ENCODE measurements around the gene WIPI1. TPM values are rescaled to one million over a fixed set of nuclear protein-coding genes. Genes with fewer than 3 reads are reported as not detected.

Gene WIPI1
- total and polyA plus RNA-seq, 9 of the 15 experiments (the other 6 are each of a cell fraction or from before 2014, with no cell fraction given) = 3.7 to 23.5 (median 11.8) TPM

DNA sequence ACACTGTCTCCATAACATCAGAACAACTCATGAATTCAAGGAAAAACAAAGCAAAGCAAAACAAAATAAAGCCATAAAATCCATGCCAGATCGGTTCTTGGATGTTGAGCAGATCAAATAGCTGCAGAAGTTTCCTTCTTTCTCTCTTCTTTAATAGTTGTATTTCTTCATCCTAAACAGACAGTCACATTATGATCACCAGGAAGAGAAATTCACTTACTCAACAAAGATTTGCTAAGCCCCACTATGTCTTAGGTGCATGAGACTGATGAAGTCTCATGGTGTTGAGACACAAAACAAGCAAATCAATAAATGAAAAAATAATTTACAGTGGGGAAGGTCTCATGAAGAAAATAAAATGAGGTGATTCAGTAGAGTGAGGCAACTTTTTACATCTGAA is 72.8 kb downstream of the WIPI1 start:
- POLR2A ChIA-PET = no interaction called here

More for the DNA sequence above, 72.8 kb downstream of the WIPI1 start:
- Histone ChIP-seq H3K79me2 (ENCODE audit: control insufficient read depth, insufficient read depth, low read length) (no peaks in the 10 kb centered on the region), H3K9me3 (replicated peaks; ENCODE audit: control insufficient read depth, insufficient read depth, low read depth, low read length) (no peaks in the 10 kb centered on the region), H3K4me2 (ENCODE audit: insufficient read depth, low read length) (no peak overlapping the region), H2AFZ (ENCODE audit: low read depth, low read length) (no peak overlapping the region), H3K9me1 (ENCODE audit: control insufficient read depth, insufficient read depth, low read length) (peaks cover 4% of the 10 kb centered on the region), H3K27ac (ENCODE audit: extremely low read depth, low read depth, low read length) (no peak overlapping the region), H3K4me1 (replicated peaks in 1 of 2; ENCODE audit: control insufficient read depth in 2 of 2, insufficient read depth in 2 of 2, low read length in 2 of 2) (no peaks in the 10 kb centered on the region), H3K27me3 (ENCODE audit: control insufficient read depth in 2 of 2, insufficient read depth in 2 of 2, low read length in 2 of 2) (peaks cover 32 to 39% of the 10 kb centered on the region in 2 experiments), H3K36me3 (ENCODE audit: control insufficient read depth, insufficient read depth, low read length) (no peaks in the 10 kb centered on the region), H3K4me3 (no peak overlapping the region), H4K20me1 (replicated peaks; ENCODE audit: control insufficient read depth, insufficient read depth, low read length) (no peaks in the 10 kb centered on the region), H3K9ac (ENCODE audit: insufficient read depth in 1 of 2, low read depth in 2 of 2, low read length in 2 of 2) (no peak overlapping the region)
- in situ Hi-C loops (cut with MboI) = no loop called here
- 0% methylated on average over 1 of the region's 1 CpG for WGBS (ENCODE audit: insufficient coverage, low coverage, missing lambda C conversion rate)
- FAIRE-seq = no peak
- no TSS peak for BruUV-seq (replicated peaks)
- TF ChIP-seq, protein P1, sequence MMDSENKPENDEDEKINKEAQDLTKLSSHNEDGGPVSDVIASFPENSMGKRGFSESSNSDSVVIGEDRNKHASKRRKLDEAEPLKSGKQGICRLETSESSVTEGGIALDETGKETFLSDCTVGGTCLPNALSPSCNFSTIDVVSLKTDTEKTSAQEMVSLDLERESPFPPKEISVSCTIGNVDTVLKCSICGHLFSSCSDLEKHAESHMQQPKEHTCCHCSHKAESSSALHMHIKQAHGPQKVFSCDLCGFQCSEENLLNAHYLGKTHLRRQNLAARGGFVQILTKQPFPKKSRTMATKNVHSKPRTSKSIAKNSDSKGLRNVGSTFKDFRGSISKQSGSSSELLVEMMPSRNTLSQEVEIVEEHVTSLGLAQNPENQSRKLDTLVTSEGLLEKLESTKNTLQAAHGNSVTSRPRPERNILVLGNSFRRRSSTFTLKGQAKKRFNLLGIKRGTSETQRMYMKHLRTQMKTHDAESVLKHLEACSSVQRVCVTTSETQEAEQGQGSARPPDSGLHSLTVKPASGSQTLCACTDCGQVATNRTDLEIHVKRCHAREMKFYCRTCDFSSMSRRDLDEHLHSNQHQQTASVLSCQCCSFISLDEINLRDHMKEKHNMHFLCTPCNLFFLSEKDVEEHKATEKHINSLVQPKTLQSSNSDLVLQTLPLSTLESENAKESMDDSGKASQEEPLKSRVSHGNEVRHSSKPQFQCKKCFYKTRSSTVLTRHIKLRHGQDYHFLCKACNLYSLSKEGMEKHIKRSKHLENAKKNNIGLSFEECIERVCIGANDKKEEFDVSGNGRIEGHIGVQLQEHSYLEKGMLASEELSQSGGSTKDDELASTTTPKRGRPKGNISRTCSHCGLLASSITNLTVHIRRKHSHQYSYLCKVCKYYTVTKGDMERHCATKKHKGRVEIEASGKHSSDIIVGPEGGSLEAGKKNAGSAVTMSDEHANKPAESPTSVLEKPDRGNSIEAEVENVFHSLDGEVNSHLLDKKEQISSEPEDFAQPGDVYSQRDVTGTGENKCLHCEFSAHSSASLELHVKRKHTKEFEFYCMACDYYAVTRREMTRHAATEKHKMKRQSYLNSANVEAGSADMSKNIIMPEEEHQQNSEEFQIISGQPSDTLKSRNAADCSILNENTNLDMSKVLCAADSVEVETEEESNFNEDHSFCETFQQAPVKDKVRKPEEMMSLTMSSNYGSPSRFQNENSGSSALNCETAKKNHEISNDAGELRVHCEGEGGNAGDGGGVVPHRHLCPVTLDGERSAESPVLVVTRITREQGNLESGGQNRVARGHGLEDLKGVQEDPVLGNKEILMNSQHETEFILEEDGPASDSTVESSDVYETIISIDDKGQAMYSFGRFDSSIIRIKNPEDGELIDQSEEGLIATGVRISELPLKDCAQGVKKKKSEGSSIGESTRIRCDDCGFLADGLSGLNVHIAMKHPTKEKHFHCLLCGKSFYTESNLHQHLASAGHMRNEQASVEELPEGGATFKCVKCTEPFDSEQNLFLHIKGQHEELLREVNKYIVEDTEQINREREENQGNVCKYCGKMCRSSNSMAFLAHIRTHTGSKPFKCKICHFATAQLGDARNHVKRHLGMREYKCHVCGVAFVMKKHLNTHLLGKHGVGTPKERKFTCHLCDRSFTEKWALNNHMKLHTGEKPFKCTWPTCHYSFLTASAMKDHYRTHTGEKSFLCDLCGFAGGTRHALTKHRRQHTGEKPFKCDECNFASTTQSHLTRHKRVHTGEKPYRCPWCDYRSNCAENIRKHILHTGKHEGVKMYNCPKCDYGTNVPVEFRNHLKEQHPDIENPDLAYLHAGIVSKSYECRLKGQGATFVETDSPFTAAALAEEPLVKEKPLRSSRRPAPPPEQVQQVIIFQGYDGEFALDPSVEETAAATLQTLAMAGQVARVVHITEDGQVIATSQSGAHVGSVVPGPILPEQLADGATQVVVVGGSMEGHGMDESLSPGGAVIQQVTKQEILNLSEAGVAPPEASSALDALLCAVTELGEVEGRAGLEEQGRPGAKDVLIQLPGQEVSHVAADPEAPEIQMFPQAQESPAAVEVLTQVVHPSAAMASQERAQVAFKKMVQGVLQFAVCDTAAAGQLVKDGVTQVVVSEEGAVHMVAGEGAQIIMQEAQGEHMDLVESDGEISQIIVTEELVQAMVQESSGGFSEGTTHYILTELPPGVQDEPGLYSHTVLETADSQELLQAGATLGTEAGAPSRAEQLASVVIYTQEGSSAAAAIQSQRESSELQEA (IDR thresholded peaks at IDR 0.05; ENCODE audit: low read depth) = no peak
- TF ChIP-seq, protein P2, sequence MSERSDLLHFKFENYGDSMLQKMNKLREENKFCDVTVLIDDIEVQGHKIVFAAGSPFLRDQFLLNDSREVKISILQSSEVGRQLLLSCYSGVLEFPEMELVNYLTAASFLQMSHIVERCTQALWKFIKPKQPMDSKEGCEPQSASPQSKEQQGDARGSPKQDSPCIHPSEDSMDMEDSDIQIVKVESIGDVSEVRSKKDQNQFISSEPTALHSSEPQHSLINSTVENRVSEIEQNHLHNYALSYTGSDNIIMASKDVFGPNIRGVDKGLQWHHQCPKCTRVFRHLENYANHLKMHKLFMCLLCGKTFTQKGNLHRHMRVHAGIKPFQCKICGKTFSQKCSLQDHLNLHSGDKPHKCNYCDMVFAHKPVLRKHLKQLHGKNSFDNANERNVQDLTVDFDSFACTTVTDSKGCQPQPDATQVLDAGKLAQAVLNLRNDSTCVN (CRISPR knock-in tag; IDR thresholded peaks at IDR 0.05) = no peak
- no peak for TF ChIP-seq MAFG (tag; conservative IDR thresholded peaks at IDR 0.05)
- no peak for ATAC-seq
- CTCF ChIA-PET (ENCODE audit: low intra/inter-chr PET ratio) = no interaction called here
- intact Hi-C loops (cut with micrococcal nuclease) = no loop called here
- no peak for DNase-seq (ENCODE audit: extremely low read depth in 1 of 4, low spot score in 3 of 4)

All from K562 (cell line).